MCF 10A (cell line): Measurements from ENCODE around the gene CEP83. TPM values are rescaled to one million over a fixed set of nuclear protein-coding genes. Genes with fewer than 3 reads are reported as not detected.
A peak's percentile ranks its signal among the peaks of the same experiment; 100 is the strongest.

Experiments used
- Bru-seq: library from RNA; stranded (reverse); fragments of 400-500 nt; gene quantifications from one replicate; lab custom pipeline; 2021; lab: Mats Ljungman, UMichigan
- BruChase-seq, 2 experiments: library from RNA; stranded (reverse); fragments of 400-500 nt; gene quantifications; one replicate each; lab custom pipeline; 2021; lab: Mats Ljungman, UMichigan
- BruUV-seq: library from RNA; stranded (reverse); fragments of 400-500 nt; replicated peaks from 2 replicates; lab custom pipeline; 2021; lab: Mats Ljungman, UMichigan
- CTCF ChIA-PET: fragments of 300-600 bp; sonication (Branson Sonifier 250); formaldehyde crosslinking; extraction: SDS; loops from one replicate; lab custom pipeline; 2021; ENCODE audit warnings: antibody characterized with exemption, inconsistent platforms; lab: Yijun Ruan, JAX
- POLR2A ChIA-PET: fragments of 300-600, 350-650 bp; sonication (Branson Sonifier 250); formaldehyde crosslinking; extraction: SDS; loops from one replicate; lab custom pipeline; 2020; ENCODE audit warnings: antibody characterized with exemption, inconsistent platforms; lab: Yijun Ruan, JAX
- DNase-seq: peaks from one replicate; pipeline ENCODE4 v3.0.0-alpha.2; 2018; ENCODE audit not compliant: unreplicated experiment
- H3K27ac Mint-ChIP-seq: one replicate; pipeline ENCODE4 v1.8.0; 2022; ENCODE audit warnings: mild to moderate bottlenecking, low read depth, mixed read lengths; ENCODE audit not compliant: unreplicated experiment
- H3K27me3 Mint-ChIP-seq: one replicate; pipeline ENCODE4 v1.8.0; 2022; ENCODE audit warnings: mixed read lengths; ENCODE audit not compliant: insufficient read depth, unreplicated experiment
- H3K36me3 Mint-ChIP-seq: one replicate; pipeline ENCODE4 v1.8.0; 2022; ENCODE audit warnings: mild to moderate bottlenecking, moderate library complexity, mixed read lengths; ENCODE audit not compliant: insufficient read depth, unreplicated experiment
- H3K4me1 Mint-ChIP-seq: one replicate; pipeline ENCODE4 v1.8.0; 2022; ENCODE audit warnings: mixed read lengths; ENCODE audit not compliant: insufficient read depth, unreplicated experiment
- H3K4me3 Mint-ChIP-seq: one replicate; pipeline ENCODE4 v1.8.0; 2022; ENCODE audit warnings: mild to moderate bottlenecking, moderate library complexity, mixed read lengths; ENCODE audit not compliant: unreplicated experiment
- H3K9me3 Mint-ChIP-seq: one replicate; pipeline ENCODE4 v1.8.0; 2022; ENCODE audit warnings: mixed read lengths; ENCODE audit not compliant: unreplicated experiment
- intact Hi-C: fragments of 100-400 bp; cut with micrococcal nuclease; formaldehyde crosslinking; loops from 2 replicates; pipeline ENCODE4 v1.14.1; 2022
- long read RNA-seq: library from polyadenylated mRNA; stranded (forward); transcript quantifications from one replicate; pipeline ENCODE4 v2.0.0, GENCODE V29; 2022
- total RNA-seq: library from RNA; stranded (reverse); gene quantifications from 2 replicates; pipeline ENCODE4 v1.2.3, GENCODE V29; 2022
- TF ChIP-seq, protein P1 (sequence below): fragments of 200-600 bp; IDR thresholded peaks from one replicate; pipeline ENCODE4 v1.8.0; 2022; ENCODE audit warnings: antibody characterized with exemption, mild to moderate bottlenecking; ENCODE audit not compliant: unreplicated experiment

Gene CEP83, protein sequence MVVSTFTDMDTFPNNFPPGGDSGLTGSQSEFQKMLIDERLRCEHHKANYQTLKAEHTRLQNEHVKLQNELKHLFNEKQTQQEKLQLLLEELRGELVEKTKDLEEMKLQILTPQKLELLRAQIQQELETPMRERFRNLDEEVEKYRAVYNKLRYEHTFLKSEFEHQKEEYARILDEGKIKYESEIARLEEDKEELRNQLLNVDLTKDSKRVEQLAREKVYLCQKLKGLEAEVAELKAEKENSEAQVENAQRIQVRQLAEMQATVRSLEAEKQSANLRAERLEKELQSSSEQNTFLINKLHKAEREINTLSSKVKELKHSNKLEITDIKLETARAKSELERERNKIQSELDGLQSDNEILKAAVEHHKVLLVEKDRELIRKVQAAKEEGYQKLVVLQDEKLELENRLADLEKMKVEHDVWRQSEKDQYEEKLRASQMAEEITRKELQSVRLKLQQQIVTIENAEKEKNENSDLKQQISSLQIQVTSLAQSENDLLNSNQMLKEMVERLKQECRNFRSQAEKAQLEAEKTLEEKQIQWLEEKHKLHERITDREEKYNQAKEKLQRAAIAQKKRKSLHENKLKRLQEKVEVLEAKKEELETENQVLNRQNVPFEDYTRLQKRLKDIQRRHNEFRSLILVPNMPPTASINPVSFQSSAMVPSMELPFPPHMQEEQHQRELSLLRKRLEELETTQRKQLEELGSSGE
- 24.2 and 28.1 TPM in 2 replicates for total RNA-seq
- Bru-seq, nascent RNA = percentile 75 among the genes with signal in this experiment
- BruChase-seq, experiment 1, labeled RNA remaining after a 6-hour chase = percentile 61 among the genes with signal in this experiment
- percentile 74 among the genes with signal in this experiment for BruChase-seq, experiment 2, labeled RNA remaining after a 2-hour chase
- long read RNA-seq, transcript CEP83-201 (16 exons, 3,130 nt) = major isoform, 7 of 30 reads
- long read RNA-seq, partial matches to known transcripts = 4 of 30 reads
- long read RNA-seq, other reads (novel, unspliced or antisense) = 15 of 30 reads

DNA sequence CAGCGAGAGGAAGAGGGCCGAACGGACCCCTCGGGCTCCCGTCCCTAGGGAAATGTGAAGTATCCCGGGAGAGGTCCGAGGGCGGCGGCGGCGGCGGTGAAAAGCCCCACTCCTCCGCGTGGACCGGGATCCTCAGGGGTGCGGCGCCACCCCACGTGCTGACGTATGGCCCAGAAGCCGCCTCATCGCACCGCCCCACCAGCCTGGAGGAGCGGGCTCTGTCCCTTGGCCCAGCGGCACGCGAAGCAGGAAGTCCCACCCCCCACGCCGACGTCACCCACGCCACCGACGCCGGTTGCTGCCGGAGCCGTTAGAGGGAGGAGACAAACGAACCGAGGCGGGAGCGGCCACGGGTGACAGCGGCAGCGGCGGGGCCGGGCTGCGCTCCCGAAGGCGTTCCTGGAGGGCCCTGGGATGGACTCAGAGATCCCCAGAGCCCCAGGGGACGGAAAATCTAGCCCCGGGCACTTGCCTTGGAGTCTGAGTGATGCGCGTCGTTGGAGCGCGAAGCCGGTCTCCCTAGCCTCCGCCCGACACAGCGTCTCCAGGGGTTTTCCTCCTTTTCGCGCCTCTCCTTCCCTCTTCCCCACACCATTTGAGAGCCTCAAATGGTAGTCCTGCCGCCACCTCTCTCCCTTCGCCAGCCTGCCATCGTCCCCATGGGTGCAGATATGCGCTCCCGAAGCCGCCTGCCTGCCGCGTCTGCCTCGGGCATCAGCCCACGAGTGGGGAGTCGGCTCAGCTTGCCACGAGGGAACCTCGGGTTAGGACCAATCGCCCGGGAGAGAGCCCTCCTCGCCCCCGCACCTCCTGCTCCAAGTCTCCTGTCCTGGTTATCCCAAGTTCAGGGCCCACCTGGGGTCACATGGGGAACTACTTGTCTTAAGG, at the start of gene CEP83:
TSS of gene CEP83 (minus strand) at position 140 of the 888 bp plus-strand sequence. CDS start 47,377 bp downstream, outside the sequence.
- Mint-ChIP-seq H3K9me3 (no peaks in the 10 kb centered on the region), H3K4me3 (peak within 1 kb of the TSS; percentile 78), H3K4me1 (peaks cover 12% of the 10 kb centered on the region), H3K36me3 (no peaks in the 10 kb centered on the region), H3K27me3 (no peaks in the 10 kb centered on the region), H3K27ac (peak within 1 kb of the TSS; percentile 81)
- TF ChIP-seq, protein P1, sequence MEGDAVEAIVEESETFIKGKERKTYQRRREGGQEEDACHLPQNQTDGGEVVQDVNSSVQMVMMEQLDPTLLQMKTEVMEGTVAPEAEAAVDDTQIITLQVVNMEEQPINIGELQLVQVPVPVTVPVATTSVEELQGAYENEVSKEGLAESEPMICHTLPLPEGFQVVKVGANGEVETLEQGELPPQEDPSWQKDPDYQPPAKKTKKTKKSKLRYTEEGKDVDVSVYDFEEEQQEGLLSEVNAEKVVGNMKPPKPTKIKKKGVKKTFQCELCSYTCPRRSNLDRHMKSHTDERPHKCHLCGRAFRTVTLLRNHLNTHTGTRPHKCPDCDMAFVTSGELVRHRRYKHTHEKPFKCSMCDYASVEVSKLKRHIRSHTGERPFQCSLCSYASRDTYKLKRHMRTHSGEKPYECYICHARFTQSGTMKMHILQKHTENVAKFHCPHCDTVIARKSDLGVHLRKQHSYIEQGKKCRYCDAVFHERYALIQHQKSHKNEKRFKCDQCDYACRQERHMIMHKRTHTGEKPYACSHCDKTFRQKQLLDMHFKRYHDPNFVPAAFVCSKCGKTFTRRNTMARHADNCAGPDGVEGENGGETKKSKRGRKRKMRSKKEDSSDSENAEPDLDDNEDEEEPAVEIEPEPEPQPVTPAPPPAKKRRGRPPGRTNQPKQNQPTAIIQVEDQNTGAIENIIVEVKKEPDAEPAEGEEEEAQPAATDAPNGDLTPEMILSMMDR = no peak
- DNase-seq = peak; percentile 93
- ChIA-PET CTCF (interaction anchor here (0.5 to 1.2 kb wide), 4 partner anchors 8 to 325 kb away, joined by 3 to 6 read pairs (median 4); no protein-coding TSS in a partner anchor), POLR2A (interaction anchor here (0.8 to 1.6 kb wide), 13 partner anchors 9 to 1081 kb away, joined by 3 to 12 read pairs (median 4); partner anchors contain the start of genes FGD6 and VEZT)
- intact Hi-C loops = no loop called here
- TSS peak; percentile 59 for BruUV-seq

DNA sequence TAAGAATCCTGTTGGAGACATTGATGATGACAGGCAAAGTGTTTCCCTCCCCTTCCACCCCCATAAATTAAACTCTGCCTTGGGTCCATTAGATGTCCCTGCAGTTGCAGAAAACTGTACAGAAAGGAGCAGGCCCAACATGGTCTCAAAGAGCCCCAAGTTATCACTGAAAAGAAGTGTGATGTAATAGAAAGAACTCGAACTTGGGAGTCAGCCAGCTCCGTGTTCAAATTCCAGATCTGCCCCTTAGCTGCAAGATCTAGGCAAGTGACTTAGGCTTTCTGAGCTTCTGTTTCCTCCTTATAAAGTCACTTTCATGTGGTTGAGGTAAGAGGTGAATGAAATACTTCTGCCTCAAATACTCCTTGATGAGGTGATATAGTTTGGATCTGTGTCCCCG, 49.6 kb upstream of the CEP83 start:
- ChIA-PET CTCF (no interaction called here), POLR2A (no interaction called here)
- TF ChIP-seq, protein P1 = no peak
- Mint-ChIP-seq H3K4me1 (no peaks in the 10 kb centered on the region), H3K36me3 (no peaks in the 10 kb centered on the region), H3K4me3 (no peak overlapping the region), H3K9me3 (peaks cover 7% of the 10 kb centered on the region), H3K27ac (no peak overlapping the region), H3K27me3 (no peaks in the 10 kb centered on the region)
- no TSS peak for BruUV-seq
- intact Hi-C loops = no loop called here
- DNase-seq = no peak

DNA sequence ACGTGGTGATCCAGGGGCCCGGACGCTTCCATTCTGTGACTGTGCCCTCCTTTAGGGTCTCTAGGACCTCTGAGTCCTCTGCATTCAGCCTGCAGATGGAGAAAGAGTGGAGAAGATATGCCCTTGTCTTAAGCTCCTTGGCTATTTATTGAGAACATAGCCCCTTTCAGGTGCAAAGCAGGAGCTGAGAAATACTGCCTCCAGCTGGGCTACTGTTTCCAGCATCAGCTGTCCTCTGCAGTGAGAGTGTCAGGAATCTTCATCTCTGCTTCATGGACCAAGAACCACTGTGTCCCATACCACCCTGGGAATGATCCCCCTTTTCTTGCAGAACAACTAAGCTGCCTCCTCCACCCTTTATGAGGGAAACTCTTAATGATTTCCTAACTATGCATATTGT, 47.8 kb upstream of the CEP83 start:
- POLR2A ChIA-PET = no interaction called here

More for the DNA sequence above, 47.8 kb upstream of the CEP83 start:
- Mint-ChIP-seq H3K27me3 (no peaks in the 10 kb centered on the region), H3K4me3 (no peak overlapping the region), H3K9me3 (peaks cover 7% of the 10 kb centered on the region), H3K4me1 (no peaks in the 10 kb centered on the region), H3K36me3 (no peaks in the 10 kb centered on the region), H3K27ac (no peak overlapping the region)
- TF ChIP-seq, protein P1 = no peak
- CTCF ChIA-PET = interaction anchor here (0.6 kb wide), 2 partner anchors 21 to 907 kb away, joined by 3 read pairs; no protein-coding TSS in a partner anchor
- DNase-seq = no peak
- intact Hi-C loops = no loop called here
- no TSS peak for BruUV-seq
